Small intestine (tissue), 7 donors: Measurements from ENCODE around the gene GREB1. TPM values are rescaled to one million over a fixed set of nuclear protein-coding genes. Genes with fewer than 3 reads are reported as not detected.
A peak's percentile ranks its signal among the peaks of the same experiment; 100 is the strongest.

Source experiments
- DNase-seq, 2 donors: peaks; one replicate each; pipeline versions ENCODE4 v3.0.0 to v3.0.0-alpha.2; 2013
- FAIRE-seq: peaks from 2 replicates; lab custom pipeline; 2012; peaks lifted over from hg19 to GRCh38; lab: Jason Lieb, UNC
- H3K27ac ChIP-seq, 3 donors: one replicate each; pipeline ENCODE4 v1.5.1; 2013; ENCODE audit warnings: low read length in 2 of 3, mild to moderate bottlenecking in 2 of 3, control low read depth in 1 of 3, inconsistent platforms in 1 of 3, low read depth in 1 of 3, moderate library complexity in 1 of 3
- H3K27me3 ChIP-seq, 3 donors: one replicate each; pipeline ENCODE4 v1.6.1; 2013; ENCODE audit warnings: low read length in 3 of 3, inconsistent platforms in 1 of 3; ENCODE audit not compliant: control insufficient read depth in 3 of 3, insufficient read depth in 3 of 3
- H3K36me3 ChIP-seq, 3 donors: one replicate each; pipeline ENCODE4 v1.6.1; 2013; ENCODE audit warnings: low read length in 3 of 3, inconsistent platforms in 1 of 3, low read depth in 1 of 3, mild to moderate bottlenecking in 1 of 3, moderate library complexity in 1 of 3; ENCODE audit not compliant: control insufficient read depth in 3 of 3, insufficient read depth in 2 of 3
- H3K4me1 ChIP-seq, 3 donors: one replicate each; pipeline ENCODE4 v1.6.1; 2013; ENCODE audit warnings: low read length in 2 of 3, inconsistent platforms in 1 of 3, low read depth in 1 of 3, mild to moderate bottlenecking in 1 of 3, moderate library complexity in 1 of 3; ENCODE audit not compliant: control insufficient read depth in 3 of 3, insufficient read depth in 2 of 3
- H3K4me3 ChIP-seq, 3 donors: one replicate each; pipeline ENCODE4 v1.5.1; 2013; ENCODE audit warnings: low read length in 3 of 3, control low read depth in 1 of 3, inconsistent platforms in 1 of 3, low read depth in 1 of 3, mild to moderate bottlenecking in 1 of 3, moderate library complexity in 1 of 3
- H3K9me3 ChIP-seq, 2 donors: one replicate each; pipeline ENCODE4 v1.6.1; 2013; ENCODE audit warnings: low read depth in 1 of 2, low read length in 1 of 2; ENCODE audit not compliant: control insufficient read depth in 2 of 2, insufficient read depth in 1 of 2
- WGBS, 3 donors: extraction: QIAGEN DNeasy Blood & Tissue Kit; methylation state at CpG; one replicate each; pipeline ENCODE4 v1.1.7; 2013; 5-methylcytosine and 5-hydroxymethylcytosine counted together
- polyA plus RNA-seq, 4 donors: library from polyadenylated mRNA; stranded (reverse) in 3 of 4; unstranded in 1 of 4; fragments of 200-250 nt in 3 of 4; fragments of 120-200 nt in 1 of 4; gene quantifications; one replicate each; pipeline versions ENCODE4 v1.2.1 to v1.2.3, GENCODE V29; 2013
- donor health status: healthy with polysubstance abuse.
- donor health status: control.
- donor health status: control.
- donor health status: Bipolar disorder and iron deficiency.
- donor health status: healthy.

GREB1 gene
- polyA plus RNA-seq, 4 donors, result 0.76 to 1.8 (median 1.4) TPM; not detected in 1

DNA sequence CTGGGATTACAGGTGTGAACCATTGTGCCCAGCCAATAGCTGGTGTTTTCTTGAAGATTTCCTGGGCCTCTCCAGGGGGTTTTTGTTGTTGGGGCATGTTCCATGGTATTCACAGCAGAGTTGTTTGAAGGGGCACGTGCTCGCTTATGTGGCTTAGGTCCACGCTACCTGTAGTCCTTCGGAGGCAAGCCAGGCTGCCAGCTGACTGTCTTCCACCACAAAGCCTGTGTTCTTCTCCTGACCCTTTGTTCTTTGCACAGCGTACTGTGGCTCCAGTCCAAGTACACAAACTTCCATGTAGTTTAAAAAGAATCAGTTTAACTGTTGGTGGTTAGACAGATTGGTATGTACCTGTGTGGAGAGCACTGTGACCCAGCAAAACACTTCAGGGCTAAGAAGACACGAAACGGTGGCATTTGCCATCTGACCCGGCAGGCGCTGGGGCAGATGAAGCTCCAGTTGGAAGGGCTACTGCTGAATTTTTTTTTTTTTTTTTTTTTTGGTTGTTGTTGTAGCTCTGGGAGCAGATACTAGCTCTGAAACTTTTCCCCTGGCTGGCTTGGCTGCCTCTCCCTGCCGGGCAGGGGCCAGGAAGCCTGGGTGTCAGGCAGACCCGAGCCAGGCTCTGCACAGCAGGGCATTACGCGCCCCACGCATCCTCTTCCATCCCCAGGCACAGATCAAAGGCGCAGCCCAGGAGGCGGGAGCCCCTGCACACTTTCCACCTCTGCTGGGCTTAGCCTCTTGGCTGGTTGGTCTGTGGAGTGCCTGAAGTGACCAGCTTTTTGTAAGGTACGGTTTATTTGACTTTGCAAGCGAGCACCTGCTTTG is 5.7 kb downstream of the GREB1 start:
- H3K27ac ChIP-seq, result no peak overlapping the region

GRCh38 chr2:11540148-11540995 is 6.5 kb downstream of the GREB1 start:
- 41 to 57% (median 56%) methylated on average over 12 of the region's 12 CpGs for WGBS, 3 donors
- Histone ChIP-seq H3K27me3 (peaks cover 0 to 2% (median 2%) of the 10 kb centered on the region in 3 donors), H3K36me3 (no peaks in the 10 kb centered on the region), H3K4me1 (no peaks in the 10 kb centered on the region), H3K4me3 (no peak overlapping the region), H3K9me3 (no peaks in the 10 kb centered on the region), H3K27ac (no peak overlapping the region)
- DNase-seq (peak in 1 of 2 donors; percentile 15), FAIRE-seq (no peak)

More for the DNA sequence above, 5.7 kb downstream of the GREB1 start:
- H3K27me3 ChIP-seq, result peaks cover 0 to 2% (median 2%) of the 10 kb centered on the region in 3 donors
- WGBS, 3 donors, result 43 to 65% (median 52%) methylated on average over 18 of the region's 18 CpGs
- peak in 1 of 2 donors; percentile 1 for DNase-seq
- H3K36me3 ChIP-seq, result no peaks in the 10 kb centered on the region
- no peak for FAIRE-seq
- H3K9me3 ChIP-seq, result no peaks in the 10 kb centered on the region
- no peak overlapping the region for H3K4me3 ChIP-seq
- H3K4me1 ChIP-seq, result no peaks in the 10 kb centered on the region

DNA sequence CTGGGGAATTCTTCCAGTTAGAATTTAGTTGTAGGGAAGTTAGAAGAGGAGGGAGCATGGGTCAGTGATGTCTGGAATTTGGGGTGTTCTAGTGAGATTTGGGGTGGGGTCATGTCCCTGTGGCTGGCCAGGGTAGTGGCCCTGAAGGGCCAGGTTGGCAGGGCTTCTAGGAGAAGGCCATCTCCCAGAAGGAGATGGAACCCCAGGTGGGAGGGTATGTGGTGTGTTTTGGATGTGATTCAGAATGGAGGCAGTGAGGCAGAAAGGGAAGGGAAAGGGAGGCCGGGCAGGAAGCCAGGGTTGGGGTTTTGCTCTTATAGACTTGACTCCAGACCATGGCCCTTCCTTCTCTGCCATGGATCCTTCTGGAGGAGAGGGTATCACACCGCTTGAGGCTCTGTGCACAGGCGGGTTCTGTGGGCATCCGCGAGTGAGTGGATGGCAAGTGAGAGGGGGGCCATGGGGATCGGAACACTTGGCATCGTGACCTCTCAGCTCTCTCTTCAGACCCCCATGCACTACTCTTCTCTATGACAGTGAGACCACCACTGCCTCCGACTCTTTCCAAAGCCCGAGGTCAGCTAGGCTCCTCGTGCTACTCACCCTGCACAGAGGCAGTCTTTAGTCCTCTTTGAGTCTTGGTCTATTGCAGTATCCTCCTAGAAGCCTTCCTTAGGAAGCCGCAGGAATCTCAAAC is 7.3 kb downstream of the GREB1 start:
- peaks cover 0 to 2% (median 0%) of the 10 kb centered on the region in 3 donors for H3K27me3 ChIP-seq
- no peak overlapping the region for H3K4me3 ChIP-seq
- H3K27ac ChIP-seq, result no peak overlapping the region
- no peak for DNase-seq
- FAIRE-seq, result no peak
- no peaks in the 10 kb centered on the region for H3K4me1 ChIP-seq
- 92 to 96% (median 93%) methylated on average over 11 of the region's 11 CpGs for WGBS, 3 donors
- no peaks in the 10 kb centered on the region for H3K36me3 ChIP-seq
- H3K9me3 ChIP-seq, result no peaks in the 10 kb centered on the region

GRCh38 chr2:11541693-11542274 is 7.9 kb downstream of the GREB1 start:
- DNase-seq, result no peak
- H3K36me3 ChIP-seq, result no peaks in the 10 kb centered on the region
- H3K9me3 ChIP-seq, result no peaks in the 10 kb centered on the region
- WGBS, 3 donors, result 73 to 76% (median 75%) methylated on average over 8 of the region's 8 CpGs
- no peak overlapping the region for H3K27ac ChIP-seq
- peaks cover 0 to 2% (median 0%) of the 10 kb centered on the region in 3 donors for H3K27me3 ChIP-seq
- no peak overlapping the region for H3K4me3 ChIP-seq
- no peak for FAIRE-seq
- no peaks in the 10 kb centered on the region for H3K4me1 ChIP-seq

- FAIRE-seq (no peak), DNase-seq (no peak)
- Histone ChIP-seq H3K9me3 (no peaks in the 10 kb centered on the region), H3K27ac (no peak overlapping the region), H3K27me3 (peaks cover 0 to 2% (median 0%) of the 10 kb centered on the region in 3 donors), H3K4me3 (no peak overlapping the region), H3K36me3 (no peaks in the 10 kb centered on the region), H3K4me1 (no peaks in the 10 kb centered on the region)
- WGBS, 3 donors, result 76 to 81% (median 78%) methylated on average over 11 of the region's 11 CpGs
These were observed 8.5 kb downstream of the GREB1 start for GRCh38 chr2:11542275-11542819.

GRCh38 chr2:11543337-11544216 is 9.7 kb downstream of the GREB1 start:
- H3K27me3 ChIP-seq, result peaks cover 0 to 2% (median 0%) of the 10 kb centered on the region in 3 donors
- DNase-seq (no peak), FAIRE-seq (no peak)
- H3K4me3 ChIP-seq, result no peak overlapping the region
- H3K9me3 ChIP-seq, result no peaks in the 10 kb centered on the region
- H3K4me1 ChIP-seq, result no peaks in the 10 kb centered on the region
- no peak overlapping the region for H3K27ac ChIP-seq
- WGBS, 3 donors, result 86 to 90% (median 88%) methylated on average over 11 of the region's 11 CpGs
- H3K36me3 ChIP-seq, result no peaks in the 10 kb centered on the region

DNA sequence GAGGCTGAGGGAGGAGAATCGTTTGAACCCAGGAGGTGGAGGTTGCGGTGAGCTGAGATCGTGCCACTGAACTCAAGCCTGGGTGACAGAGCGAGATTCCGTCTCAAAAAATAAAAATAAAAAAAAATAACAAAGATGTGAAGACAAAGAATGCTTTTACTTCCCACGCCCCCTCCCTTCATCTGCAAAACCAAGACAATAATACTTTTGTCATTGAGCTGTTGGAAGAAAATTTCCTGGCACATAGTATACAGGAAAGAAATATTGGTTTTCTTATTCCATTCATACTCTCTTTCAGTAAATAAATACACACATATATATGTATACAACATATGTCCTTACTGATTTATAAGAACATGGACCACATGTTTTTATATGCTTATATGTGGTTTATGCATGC is 12.2 kb downstream of the GREB1 start:
- Histone ChIP-seq H3K4me1 (no peaks in the 10 kb centered on the region), H3K4me3 (no peak overlapping the region), H3K9me3 (no peaks in the 10 kb centered on the region), H3K27me3 (no peaks in the 10 kb centered on the region), H3K36me3 (no peaks in the 10 kb centered on the region), H3K27ac (no peak overlapping the region)
- DNase-seq (no peak), FAIRE-seq (no peak)
- 77 to 84% (median 84%) methylated on average over 6 of the region's 6 CpGs for WGBS, 3 donors
